WTC11 (cell line): Measurements from ENCODE around the gene TREM2.

Experiments used
- FOXP1 ChIP-seq: sonication (generic); formaldehyde crosslinking; IDR thresholded peaks from 2 replicates; pipeline ENCODE4 v1.8.0; 2022; ENCODE audit warnings: missing genetic modification reagents, mild to moderate bottlenecking, moderate library complexity, borderline replicate concordance
- GABPB1 ChIP-seq: sonication (generic); formaldehyde crosslinking; IDR thresholded peaks from 2 replicates; pipeline ENCODE4 v1.8.1; 2023; ENCODE audit warnings: mild to moderate bottlenecking, missing genetic modification reagents
- IRF2 ChIP-seq: sonication (generic); formaldehyde crosslinking; IDR thresholded peaks from 2 replicates; pipeline ENCODE4 v1.8.0; 2022; ENCODE audit warnings: low read depth, missing genetic modification reagents, borderline replicate concordance
- RORB ChIP-seq: fragments of 250-450 bp; sonication (Bioruptor Pico); IDR thresholded peaks from 2 replicates; pipeline ENCODE4 v1.9.0; 2021; ENCODE audit warnings: mild to moderate bottlenecking
- SP1 ChIP-seq: sonication (generic); formaldehyde crosslinking; conservative IDR thresholded peaks from 2 replicates; pipeline ENCODE4 v1.8.1; 2022; ENCODE audit warnings: missing genetic modification reagents
- ZNF121 ChIP-seq: sonication (generic); formaldehyde crosslinking; IDR thresholded peaks from 2 replicates; pipeline ENCODE4 v1.8.0; 2023; ENCODE audit warnings: missing genetic modification reagents
- ZNF317 ChIP-seq: sonication (generic); formaldehyde crosslinking; IDR thresholded peaks from 2 replicates; pipeline ENCODE4 v1.8.1; 2023; ENCODE audit warnings: low read depth, mild to moderate bottlenecking, moderate library complexity, missing genetic modification reagents, borderline replicate concordance
- TF ChIP-seq, protein P1 (sequence below): fragments of 200-600 bp; IDR thresholded peaks from 2 replicates; pipeline ENCODE4 v1.8.0; 2022; ENCODE audit warnings: antibody characterized with exemption
- TF ChIP-seq, protein P2 (sequence below): sonication (generic); formaldehyde crosslinking; IDR thresholded peaks from 2 replicates; pipeline ENCODE4 v1.8.1; 2022; ENCODE audit warnings: missing genetic modification reagents, borderline replicate concordance
- TF ChIP-seq, protein P3 (sequence below): sonication (generic); formaldehyde crosslinking; conservative IDR thresholded peaks from 2 replicates; pipeline ENCODE4 v1.8.1; 2023; ENCODE audit warnings: mild to moderate bottlenecking, low read depth, missing genetic modification reagents, moderate library complexity
- TF ChIP-seq, protein P4 (sequence below): sonication (generic); formaldehyde crosslinking; IDR thresholded peaks from 2 replicates; pipeline ENCODE4 v1.8.1; 2023; ENCODE audit warnings: mild to moderate bottlenecking, missing genetic modification reagents
- TF ChIP-seq, protein P5 (sequence below): sonication (generic); formaldehyde crosslinking; IDR thresholded peaks from 2 replicates; pipeline ENCODE4 v1.8.0; 2022; ENCODE audit warnings: mild to moderate bottlenecking, missing genetic modification reagents

DNA sequence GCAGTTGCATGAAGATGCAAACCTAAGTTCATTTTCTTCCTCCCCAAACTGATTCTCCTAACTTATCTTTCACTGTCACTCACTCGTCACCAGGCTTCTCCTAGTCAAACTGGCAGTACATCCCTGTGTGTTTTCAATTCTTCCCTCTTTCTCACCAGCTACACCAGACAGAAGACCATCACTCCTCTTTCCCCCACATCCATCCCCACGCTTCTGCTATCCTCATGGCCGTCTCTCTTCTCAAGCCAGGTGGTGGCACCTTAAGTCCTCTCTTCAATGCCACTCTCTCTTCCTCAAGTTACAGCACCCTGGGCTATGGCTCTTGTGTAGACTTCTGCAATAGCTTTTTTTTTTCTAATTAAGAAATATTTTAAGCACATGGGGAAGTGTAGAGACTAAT, 14.4 kb upstream of the TREM2 start:
- TF ChIP-seq, protein P1, sequence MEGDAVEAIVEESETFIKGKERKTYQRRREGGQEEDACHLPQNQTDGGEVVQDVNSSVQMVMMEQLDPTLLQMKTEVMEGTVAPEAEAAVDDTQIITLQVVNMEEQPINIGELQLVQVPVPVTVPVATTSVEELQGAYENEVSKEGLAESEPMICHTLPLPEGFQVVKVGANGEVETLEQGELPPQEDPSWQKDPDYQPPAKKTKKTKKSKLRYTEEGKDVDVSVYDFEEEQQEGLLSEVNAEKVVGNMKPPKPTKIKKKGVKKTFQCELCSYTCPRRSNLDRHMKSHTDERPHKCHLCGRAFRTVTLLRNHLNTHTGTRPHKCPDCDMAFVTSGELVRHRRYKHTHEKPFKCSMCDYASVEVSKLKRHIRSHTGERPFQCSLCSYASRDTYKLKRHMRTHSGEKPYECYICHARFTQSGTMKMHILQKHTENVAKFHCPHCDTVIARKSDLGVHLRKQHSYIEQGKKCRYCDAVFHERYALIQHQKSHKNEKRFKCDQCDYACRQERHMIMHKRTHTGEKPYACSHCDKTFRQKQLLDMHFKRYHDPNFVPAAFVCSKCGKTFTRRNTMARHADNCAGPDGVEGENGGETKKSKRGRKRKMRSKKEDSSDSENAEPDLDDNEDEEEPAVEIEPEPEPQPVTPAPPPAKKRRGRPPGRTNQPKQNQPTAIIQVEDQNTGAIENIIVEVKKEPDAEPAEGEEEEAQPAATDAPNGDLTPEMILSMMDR: no peak
- TF ChIP-seq ZNF317 (CRISPR knock-in tag) (no peak), IRF2 (CRISPR knock-in tag) (no peak), RORB (no peak), ZNF121 (no peak), GABPB1 (CRISPR knock-in tag) (no peak), SP1 (no peak), FOXP1 (CRISPR knock-in tag) (no peak)
- TF ChIP-seq, protein P2, sequence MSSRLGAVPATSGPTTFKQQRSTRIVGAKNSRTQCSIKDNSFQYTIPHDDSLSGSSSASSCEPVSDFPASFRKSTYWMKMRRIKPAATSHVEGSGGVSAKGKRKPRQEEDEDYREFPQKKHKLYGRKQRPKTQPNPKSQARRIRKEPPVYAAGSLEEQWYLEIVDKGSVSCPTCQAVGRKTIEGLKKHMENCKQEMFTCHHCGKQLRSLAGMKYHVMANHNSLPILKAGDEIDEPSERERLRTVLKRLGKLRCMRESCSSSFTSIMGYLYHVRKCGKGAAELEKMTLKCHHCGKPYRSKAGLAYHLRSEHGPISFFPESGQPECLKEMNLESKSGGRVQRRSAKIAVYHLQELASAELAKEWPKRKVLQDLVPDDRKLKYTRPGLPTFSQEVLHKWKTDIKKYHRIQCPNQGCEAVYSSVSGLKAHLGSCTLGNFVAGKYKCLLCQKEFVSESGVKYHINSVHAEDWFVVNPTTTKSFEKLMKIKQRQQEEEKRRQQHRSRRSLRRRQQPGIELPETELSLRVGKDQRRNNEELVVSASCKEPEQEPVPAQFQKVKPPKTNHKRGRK (CRISPR knock-in tag): no peak
- TF ChIP-seq, protein P3, sequence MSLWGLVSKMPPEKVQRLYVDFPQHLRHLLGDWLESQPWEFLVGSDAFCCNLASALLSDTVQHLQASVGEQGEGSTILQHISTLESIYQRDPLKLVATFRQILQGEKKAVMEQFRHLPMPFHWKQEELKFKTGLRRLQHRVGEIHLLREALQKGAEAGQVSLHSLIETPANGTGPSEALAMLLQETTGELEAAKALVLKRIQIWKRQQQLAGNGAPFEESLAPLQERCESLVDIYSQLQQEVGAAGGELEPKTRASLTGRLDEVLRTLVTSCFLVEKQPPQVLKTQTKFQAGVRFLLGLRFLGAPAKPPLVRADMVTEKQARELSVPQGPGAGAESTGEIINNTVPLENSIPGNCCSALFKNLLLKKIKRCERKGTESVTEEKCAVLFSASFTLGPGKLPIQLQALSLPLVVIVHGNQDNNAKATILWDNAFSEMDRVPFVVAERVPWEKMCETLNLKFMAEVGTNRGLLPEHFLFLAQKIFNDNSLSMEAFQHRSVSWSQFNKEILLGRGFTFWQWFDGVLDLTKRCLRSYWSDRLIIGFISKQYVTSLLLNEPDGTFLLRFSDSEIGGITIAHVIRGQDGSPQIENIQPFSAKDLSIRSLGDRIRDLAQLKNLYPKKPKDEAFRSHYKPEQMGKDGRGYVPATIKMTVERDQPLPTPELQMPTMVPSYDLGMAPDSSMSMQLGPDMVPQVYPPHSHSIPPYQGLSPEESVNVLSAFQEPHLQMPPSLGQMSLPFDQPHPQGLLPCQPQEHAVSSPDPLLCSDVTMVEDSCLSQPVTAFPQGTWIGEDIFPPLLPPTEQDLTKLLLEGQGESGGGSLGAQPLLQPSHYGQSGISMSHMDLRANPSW (CRISPR knock-in tag): no peak
- TF ChIP-seq, protein P4, sequence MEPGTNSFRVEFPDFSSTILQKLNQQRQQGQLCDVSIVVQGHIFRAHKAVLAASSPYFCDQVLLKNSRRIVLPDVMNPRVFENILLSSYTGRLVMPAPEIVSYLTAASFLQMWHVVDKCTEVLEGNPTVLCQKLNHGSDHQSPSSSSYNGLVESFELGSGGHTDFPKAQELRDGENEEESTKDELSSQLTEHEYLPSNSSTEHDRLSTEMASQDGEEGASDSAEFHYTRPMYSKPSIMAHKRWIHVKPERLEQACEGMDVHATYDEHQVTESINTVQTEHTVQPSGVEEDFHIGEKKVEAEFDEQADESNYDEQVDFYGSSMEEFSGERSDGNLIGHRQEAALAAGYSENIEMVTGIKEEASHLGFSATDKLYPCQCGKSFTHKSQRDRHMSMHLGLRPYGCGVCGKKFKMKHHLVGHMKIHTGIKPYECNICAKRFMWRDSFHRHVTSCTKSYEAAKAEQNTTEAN (CRISPR knock-in tag): no peak
- TF ChIP-seq, protein P5, sequence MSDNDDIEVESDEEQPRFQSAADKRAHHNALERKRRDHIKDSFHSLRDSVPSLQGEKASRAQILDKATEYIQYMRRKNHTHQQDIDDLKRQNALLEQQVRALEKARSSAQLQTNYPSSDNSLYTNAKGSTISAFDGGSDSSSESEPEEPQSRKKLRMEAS (CRISPR knock-in tag): no peak
